OCI-LY7 (cell line): ENCODE data around the gene GLDN. TPM values are rescaled to one million over a fixed set of nuclear protein-coding genes. Genes with fewer than 3 reads are reported as not detected.

Source experiments
- BruUV-seq: library from RNA; stranded (reverse); fragments of 400-500 nt; replicated peaks from 2 replicates; lab custom pipeline; 2021; lab: Mats Ljungman, UMichigan
- CTCF ChIA-PET: fragments of 300-600 bp; sonication (Branson Sonifier 250); formaldehyde crosslinking; loops from one replicate; lab custom pipeline; 2022; ENCODE audit warnings: antibody characterized with exemption; ENCODE audit not compliant: unreplicated experiment; lab: Charles Lee
- POLR2A ChIA-PET: fragments of 300-600 bp; sonication (Branson Sonifier 250); formaldehyde crosslinking; loops from one replicate; lab custom pipeline; 2022; ENCODE audit warnings: antibody characterized with exemption; lab: Charles Lee
- DNase-seq: peaks from one replicate; pipeline ENCODE4 v3.0.0-alpha.2; 2015; ENCODE audit warnings: low spot score
- H2AFZ ChIP-seq: fragments of 200-600 bp; sonication (generic), shearing (Covaris generic); 2 replicates; pipeline ENCODE4 v1.6.1; 2014; ENCODE audit warnings: mild to moderate bottlenecking, antibody characterized with exemption, low read length, moderate library complexity
- H3K27ac ChIP-seq: fragments of 200-600 bp; sonication (generic); 2 replicates; pipeline ENCODE4 v1.5.1; 2014; ENCODE audit warnings: mixed run types, low read depth, mild to moderate bottlenecking, moderate library complexity, low read length, inconsistent platforms; ENCODE audit not compliant: poor library complexity, severe bottlenecking
- H3K36me3 ChIP-seq: fragments of 200-600 bp; sonication (generic); 2 replicates; pipeline ENCODE4 v1.6.1; 2014; ENCODE audit warnings: mild to moderate bottlenecking, antibody characterized with exemption, low read length, moderate library complexity, mixed read lengths; ENCODE audit not compliant: insufficient read depth
- H3K4me1 ChIP-seq: fragments of 200-600 bp; sonication (generic); 2 replicates; pipeline ENCODE4 v1.5.1; 2014; ENCODE audit warnings: mild to moderate bottlenecking, low read length; ENCODE audit not compliant: insufficient read depth, poor library complexity, severe bottlenecking
- H3K4me2 ChIP-seq: fragments of 200-600 bp; sonication (generic); 2 replicates; pipeline ENCODE4 v1.6.1; 2014; ENCODE audit warnings: mild to moderate bottlenecking, low read length
- H3K4me3 ChIP-seq: fragments of 200-600 bp; sonication (generic); 2 replicates; pipeline ENCODE4 v1.5.1; 2014; ENCODE audit warnings: mild to moderate bottlenecking, low read depth, low read length; ENCODE audit not compliant: poor library complexity, severe bottlenecking
- H3K79me2 ChIP-seq: fragments of 200-600 bp; sonication (generic); 2 replicates; pipeline ENCODE4 v1.6.1; 2016; ENCODE audit warnings: low read depth, mild to moderate bottlenecking, low read length, moderate library complexity, mixed read lengths; ENCODE audit not compliant: insufficient read depth
- H3K9me2 ChIP-seq: fragments of 200-600 bp; sonication (generic); 2 replicates; pipeline ENCODE4 v1.6.1; 2016; ENCODE audit warnings: mild to moderate bottlenecking, low read length, mixed read lengths; ENCODE audit not compliant: insufficient read depth
- H3K9me3 ChIP-seq: fragments of 200-600 bp; sonication (generic); 2 replicates; pipeline ENCODE4 v1.6.1; 2014; ENCODE audit warnings: mild to moderate bottlenecking, mixed run types, low read length, mixed read lengths
- H4K20me1 ChIP-seq: fragments of 200-600 bp; sonication (generic); 2 replicates; pipeline ENCODE4 v1.6.1; 2014; ENCODE audit warnings: mild to moderate bottlenecking, antibody characterized with exemption, low read length, moderate library complexity, mixed read lengths; ENCODE audit not compliant: insufficient read depth
- CTCF ChIP-seq: fragments of 200-600 bp; sonication (generic); conservative IDR thresholded peaks from 2 replicates; pipeline ENCODE4 v1.5.1; 2014; ENCODE audit warnings: mild to moderate bottlenecking, antibody characterized with exemption, low read length, moderate library complexity, mixed read lengths
- EZH2phosphoT487 ChIP-seq: fragments of 200-600 bp; sonication (generic); IDR thresholded peaks from 2 replicates; pipeline ENCODE4 v1.6.1; 2018; ENCODE audit warnings: low read depth, borderline replicate concordance, mild to moderate bottlenecking, mixed run types, antibody characterized with exemption, low read length, moderate library complexity, mixed read lengths
- intact Hi-C: fragments of 100-400 bp; cut with micrococcal nuclease; formaldehyde crosslinking; loops from one replicate; pipeline ENCODE4 v1.10.0; 2022; ENCODE audit not compliant: unreplicated experiment
- total RNA-seq, 2 experiments: library from RNA; depleted of rRNA in 1 of 2; stranded (reverse); fragments of >200 nt in 1 of 2; shearing (Covaris generic) in 1 of 2; gene quantifications; 2 replicates each; pipeline ENCODE4 v1.2.3, GENCODE V29; 2014 to 2022

Gene GLDN
- total RNA-seq, 2 experiments from 2014 or later = not detected

- BruUV-seq = no TSS peak
- Histone ChIP-seq H3K4me3 (no peak overlapping the region), H3K79me2 (no peaks in the 10 kb centered on the region), H3K9me2 (no peaks in the 10 kb centered on the region), H3K36me3 (no peaks in the 10 kb centered on the region), H3K9me3 (no peaks in the 10 kb centered on the region), H3K4me2 (no peak overlapping the region), H4K20me1 (no peaks in the 10 kb centered on the region), H3K27ac (no peak overlapping the region), H3K4me1 (no peaks in the 10 kb centered on the region), H2AFZ (no peak overlapping the region)
- CTCF ChIA-PET = no interaction called here
- TF ChIP-seq EZH2phosphoT487 = no peak
- peak; percentile 76 for TF ChIP-seq CTCF
- DNase-seq = peak; percentile 4
- POLR2A ChIA-PET = no interaction called here
- intact Hi-C loops = no loop called here
These were observed 61.8 kb downstream of the GLDN start for GRCh38 chr15:51403072-51403878.

- Histone ChIP-seq H3K9me3 (no peaks in the 10 kb centered on the region), H3K4me1 (no peaks in the 10 kb centered on the region), H2AFZ (no peak overlapping the region), H3K79me2 (no peaks in the 10 kb centered on the region), H4K20me1 (no peaks in the 10 kb centered on the region), H3K9me2 (no peaks in the 10 kb centered on the region), H3K4me2 (no peak overlapping the region), H3K4me3 (no peak overlapping the region), H3K36me3 (no peaks in the 10 kb centered on the region), H3K27ac (no peak overlapping the region)
- no peak for DNase-seq
- POLR2A ChIA-PET = no interaction called here
- CTCF ChIA-PET = no interaction called here
- intact Hi-C loops = no loop called here
- BruUV-seq = no TSS peak
- TF ChIP-seq CTCF (no peak), EZH2phosphoT487 (no peak)
These were observed 62.7 kb downstream of the GLDN start for GRCh38 chr15:51403946-51404695.
